Renal cortical epithelial cell (primary cell): ENCODE measurements around the gene ANKRD55. TPM values are rescaled to one million over a fixed set of nuclear protein-coding genes. Genes with fewer than 3 reads are reported as not detected.
A peak's percentile ranks its signal among the peaks of the same experiment; 100 is the strongest.
"Not testable (repeated sequence)": the region's sequence is repeated elsewhere in the genome, so short reads cannot be mapped to it uniquely, and the experiment has no call there.

Experiments used
- DNase-seq: peaks from one replicate; pipeline ENCODE4 v3.0.0-alpha.2; 2011; ENCODE audit warnings: low read depth
- total RNA-seq: library from RNA; depleted of rRNA; stranded (reverse); fragments of >200 nt; gene quantifications from 2 replicates; pipeline ENCODE4 v1.2.3, GENCODE V29; 2014

ANKRD55 gene
- total RNA-seq, result not detected in 2 replicates

DNA sequence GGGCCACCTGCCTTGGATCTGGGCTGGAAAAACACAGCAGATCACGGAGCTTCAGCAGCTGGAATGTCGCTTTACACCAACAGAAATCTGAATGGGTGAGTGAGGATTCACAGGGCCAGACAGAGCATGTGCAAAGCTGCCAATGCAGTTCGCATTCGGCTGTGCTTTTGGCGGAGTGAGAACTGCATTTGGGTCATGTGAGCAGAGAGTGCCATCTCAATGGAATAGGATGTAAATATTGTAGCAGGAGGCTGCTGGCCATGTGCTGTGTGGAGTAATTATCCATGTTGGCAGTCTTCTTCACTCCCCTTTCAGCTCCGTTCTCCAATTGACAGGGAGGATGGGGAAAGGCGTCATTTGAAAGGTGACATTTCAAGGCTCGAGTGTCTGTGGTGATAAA lies at the start of gene ANKRD55:
Gene ANKRD55 (minus strand): TSS at position 101 of the 400 bp plus-strand sequence. CDS start 417 bp downstream, outside the sequence.
- DNase-seq, result no peak

GRCh38 chr5:56282216-56282615 lies 49.1 kb upstream of the ANKRD55 start:
- DNase-seq, result no peak

DNA sequence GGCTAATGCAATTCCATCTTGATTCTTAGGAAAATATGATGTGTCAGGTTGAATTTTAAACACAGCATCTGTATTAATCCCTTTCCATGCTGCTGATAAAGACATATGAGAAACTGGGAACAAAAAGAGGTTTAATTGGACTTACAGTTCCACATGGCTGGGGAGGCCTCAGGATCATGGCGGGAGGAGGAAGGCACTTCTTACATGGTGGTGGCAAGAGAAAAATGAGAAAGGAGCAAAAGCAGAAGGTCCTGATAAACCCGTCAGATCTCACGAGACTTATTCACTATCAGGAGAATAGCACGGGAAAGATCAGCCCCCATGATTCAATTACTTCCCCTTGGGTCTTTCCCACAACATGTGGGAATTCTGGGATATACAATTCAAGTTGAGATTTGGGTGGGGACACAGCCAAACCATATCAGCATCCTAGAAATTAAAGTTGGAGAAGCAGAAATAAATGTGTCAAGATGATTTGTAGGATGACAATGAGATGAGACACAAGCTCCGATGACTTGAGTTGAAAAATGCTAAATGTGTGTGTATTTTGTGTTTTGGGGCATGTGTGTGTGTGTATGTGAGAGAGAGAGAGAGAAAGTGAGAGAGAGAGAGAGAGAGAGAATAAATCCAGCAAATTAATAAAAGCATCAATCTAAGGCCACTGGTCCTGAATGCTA lies 48.5 kb upstream of the ANKRD55 start:
- no peak for DNase-seq

- DNase-seq, result peak; percentile 97
These were observed 46.8 kb upstream of the ANKRD55 start for GRCh38 chr5:56279979-56280378.

GRCh38 chr5:56279291-56279690 lies 46.2 kb upstream of the ANKRD55 start:
- no peak for DNase-seq

GRCh38 chr5:56278335-56278753 lies 45.2 kb upstream of the ANKRD55 start:
- DNase-seq, result peak; percentile 99

DNA sequence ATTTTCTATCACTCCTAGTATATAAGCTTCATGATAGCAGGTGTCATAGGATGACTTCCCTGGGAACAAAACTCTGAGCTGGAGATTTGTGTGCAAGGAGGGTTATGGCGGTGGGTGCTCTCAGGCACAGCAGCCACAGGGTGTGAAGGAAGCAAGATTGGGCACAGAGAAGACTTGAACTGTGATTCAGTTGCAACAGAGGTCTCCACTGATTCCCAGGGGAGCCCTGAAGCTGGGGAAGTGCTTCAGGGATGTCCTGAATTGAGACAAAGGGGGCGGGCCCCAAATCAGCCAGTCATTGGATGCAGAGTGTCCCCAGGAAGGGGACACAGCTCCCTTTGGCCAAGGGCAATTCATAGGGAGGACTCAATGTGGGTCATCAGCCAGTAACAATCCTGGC lies 44.4 kb upstream of the ANKRD55 start:
- DNase-seq, result no peak

- no peak for DNase-seq
These were observed 40.3 kb upstream of the ANKRD55 start for GRCh38 chr5:56273376-56273955.

DNA sequence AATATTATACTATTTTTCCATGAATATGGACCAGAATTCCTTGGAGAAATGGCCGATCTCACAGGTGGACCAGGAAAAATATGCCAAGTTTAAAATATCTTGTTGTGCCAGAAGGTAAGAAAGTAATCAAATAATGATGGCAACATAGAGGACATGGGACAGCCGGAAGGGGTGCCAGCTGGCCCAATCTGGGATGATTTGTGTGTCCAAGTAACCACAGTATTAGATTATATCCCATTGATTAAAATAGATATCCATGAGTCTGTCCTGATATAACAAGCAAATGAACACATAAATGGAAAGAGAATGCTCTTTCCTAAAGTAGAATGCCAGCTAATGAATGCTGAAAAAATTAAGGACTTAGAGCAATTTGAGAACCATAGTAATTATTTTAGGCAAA lies 39.6 kb upstream of the ANKRD55 start:
- no peak for DNase-seq

DNA sequence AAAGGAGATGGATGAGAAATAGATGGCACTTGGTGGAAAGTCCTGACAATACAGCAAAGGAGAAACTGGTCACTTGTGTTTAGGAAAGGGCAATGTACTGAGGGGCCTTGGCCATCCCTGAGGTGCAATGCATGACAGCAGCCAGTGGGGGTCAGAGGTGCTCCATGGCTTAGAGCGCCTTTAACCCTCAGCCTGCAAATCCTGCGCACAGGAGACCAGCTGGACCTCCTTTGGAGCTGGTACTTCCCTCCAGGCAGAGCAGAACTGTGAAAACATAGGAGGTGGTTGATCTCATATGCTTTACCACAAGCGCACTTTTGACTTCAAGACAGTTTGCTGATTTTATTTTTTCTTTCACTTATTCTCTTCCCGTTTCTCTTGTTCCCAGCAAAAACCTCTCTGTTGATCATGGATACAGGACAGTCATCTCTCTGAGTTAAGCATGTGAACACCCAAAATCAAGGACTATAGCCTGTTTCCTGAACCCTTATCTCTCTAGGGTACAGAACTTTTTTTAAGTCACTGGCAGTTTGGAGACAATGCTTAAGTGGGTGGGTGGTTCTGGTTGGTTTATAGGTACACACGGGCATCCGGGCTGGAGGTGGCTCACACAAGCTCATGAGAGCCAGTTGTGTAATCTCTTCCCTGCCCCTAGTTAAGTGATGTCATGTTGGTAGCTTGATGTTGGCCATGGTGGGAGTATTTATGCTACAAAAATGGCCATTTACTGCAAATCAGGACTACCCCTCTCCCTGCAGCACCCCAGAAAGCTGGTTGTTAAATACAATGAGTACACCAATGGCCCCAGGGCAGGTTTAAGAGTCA lies 37.6 kb upstream of the ANKRD55 start:
- peak; percentile 92 for DNase-seq

DNA sequence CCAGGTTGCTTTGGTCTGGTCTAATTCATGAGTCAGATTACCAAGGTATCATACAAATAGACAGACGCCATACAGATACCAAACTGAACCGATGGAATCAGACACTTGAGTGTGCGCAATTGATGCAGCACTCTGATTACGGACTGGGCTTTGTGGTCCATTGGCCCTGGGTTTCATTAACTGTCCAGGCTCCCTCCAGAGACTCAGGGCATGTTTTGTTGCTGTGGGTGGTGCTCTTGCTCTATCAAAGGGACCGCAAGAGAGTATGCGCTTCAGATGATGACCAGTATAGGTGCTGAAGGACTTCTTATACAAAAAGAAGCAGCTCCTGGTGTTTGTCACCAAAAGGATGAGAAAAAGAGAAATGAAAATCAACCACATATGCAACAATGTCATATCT lies 36.9 kb upstream of the ANKRD55 start:
- no peak for DNase-seq

DNA sequence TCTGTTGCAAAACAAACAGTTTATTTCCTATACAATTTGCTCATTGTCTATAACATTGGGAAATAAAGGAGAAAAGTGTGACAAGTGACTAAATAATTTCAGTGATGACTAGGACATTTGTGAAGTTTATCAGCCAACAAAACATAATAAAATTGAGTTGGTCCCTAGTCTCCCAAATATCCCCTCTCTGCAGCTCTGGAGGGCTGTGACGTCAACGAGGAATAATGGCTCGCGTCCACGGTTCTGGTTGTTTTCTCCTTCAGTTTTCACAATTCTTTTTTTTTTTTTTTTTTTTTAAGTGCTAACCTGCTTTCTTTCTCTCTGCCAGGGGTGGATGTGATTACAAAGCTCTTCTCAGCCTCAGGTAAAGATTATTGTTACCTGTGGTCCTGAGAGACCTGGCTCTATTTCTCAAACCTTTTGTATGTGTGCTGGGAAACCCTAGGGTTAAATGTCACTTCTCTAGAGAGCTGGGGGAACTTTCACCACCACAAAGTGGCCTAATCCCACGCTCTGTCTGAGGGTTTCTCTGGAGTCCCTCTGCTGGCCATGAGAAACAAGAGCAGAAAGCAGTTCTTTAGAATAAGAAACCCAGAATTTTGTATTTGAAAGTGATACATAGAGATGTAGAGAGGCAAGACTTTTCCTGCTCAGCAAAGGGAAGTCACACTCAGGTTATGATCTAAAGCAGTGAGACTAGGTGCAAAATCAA lies 36.2 kb upstream of the ANKRD55 start:
- peak; percentile 71 for DNase-seq

DNA sequence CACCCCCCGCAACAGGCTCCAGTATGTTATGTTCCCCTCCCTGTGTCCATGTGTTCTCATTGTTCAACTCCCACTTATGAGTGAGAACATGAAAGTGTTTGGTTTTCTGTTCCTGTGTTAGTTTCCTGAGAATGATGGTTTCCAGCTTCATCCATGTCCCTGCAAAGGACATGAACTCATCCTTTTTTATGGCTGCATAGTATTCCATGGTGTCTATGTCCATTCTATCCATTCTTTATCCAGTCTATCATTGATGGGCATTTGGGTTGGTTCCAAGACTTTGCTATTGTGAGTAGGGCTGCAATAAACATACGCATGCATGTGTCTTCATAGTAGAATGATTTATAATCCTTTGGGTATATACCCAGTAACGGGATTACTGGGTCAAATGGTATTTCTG lies 35.6 kb upstream of the ANKRD55 start:
- DNase-seq, result not testable (repeated sequence)

GRCh38 chr5:56267856-56268255 lies 34.7 kb upstream of the ANKRD55 start:
- DNase-seq, result peak; percentile 75

- DNase-seq, result no peak
These were observed 31.4 kb upstream of the ANKRD55 start for GRCh38 chr5:56264417-56265025.

DNA sequence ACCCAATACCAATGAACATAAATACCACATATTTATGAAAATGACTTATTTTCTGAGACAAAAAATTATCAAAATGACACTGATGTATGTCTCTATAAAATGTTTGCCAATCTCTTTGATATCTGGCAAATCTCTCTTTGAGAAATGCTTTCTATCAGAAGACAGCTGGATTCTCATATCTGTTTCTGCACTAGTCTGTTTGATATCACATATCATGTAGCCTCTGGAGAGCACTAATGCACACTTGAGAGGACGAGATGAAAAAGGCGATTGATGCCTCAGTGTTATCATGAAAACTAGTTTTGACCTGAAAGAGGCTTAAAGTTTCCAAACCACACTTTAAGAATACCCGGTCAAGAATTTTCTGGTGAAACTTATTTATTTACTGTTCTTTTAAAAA lies 29.1 kb upstream of the ANKRD55 start:
- DNase-seq, result no peak

- peak; percentile 96 for DNase-seq
These were observed 25.9 kb upstream of the ANKRD55 start for GRCh38 chr5:56259002-56259511.

- DNase-seq, result not testable (repeated sequence)
These were observed 24.8 kb upstream of the ANKRD55 start for GRCh38 chr5:56257763-56258529.

DNA sequence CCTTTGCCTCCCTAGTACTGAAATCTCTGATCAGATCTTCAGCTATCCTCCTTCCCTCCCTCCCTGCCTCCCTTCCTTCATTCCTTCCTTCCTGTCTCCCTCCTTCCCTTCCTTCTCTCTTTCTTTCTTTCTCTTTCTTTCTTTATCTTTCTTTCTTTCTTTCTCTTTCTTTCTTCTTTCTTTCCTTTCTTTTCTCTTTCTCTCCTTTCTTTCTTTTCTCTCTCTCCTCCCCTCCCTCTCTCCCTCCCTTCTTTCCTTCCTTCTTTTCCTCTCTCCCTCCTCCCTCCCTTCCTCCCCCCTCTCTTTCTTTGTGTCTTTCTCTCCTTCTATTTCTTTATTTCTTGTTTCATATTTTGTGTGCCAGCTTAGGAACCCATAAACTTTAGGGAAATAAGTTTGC lies 23.9 kb upstream of the ANKRD55 start:
- DNase-seq, result no peak

DNA sequence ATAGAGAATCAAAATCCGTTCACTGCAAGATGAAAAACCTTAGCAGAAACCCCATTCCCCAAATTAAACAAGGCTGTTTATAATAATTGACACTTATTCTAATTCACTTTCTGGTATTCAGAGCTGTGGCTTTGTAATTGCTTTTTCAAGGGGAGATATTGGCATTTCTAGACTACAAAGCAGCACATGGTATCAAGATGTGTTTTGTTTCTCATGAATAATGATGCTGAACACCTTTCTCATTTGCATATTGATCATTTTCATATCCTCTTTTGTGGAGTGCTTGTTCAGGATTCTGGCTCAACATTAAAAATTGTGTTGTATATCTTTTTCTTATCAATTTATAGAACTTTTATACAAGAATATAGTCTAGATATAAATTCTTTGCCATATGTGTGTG lies 22.4 kb upstream of the ANKRD55 start:
- no peak for DNase-seq

- no peak for DNase-seq
These were observed 20.8 kb upstream of the ANKRD55 start for GRCh38 chr5:56253924-56254323.
